Panc1 (cell line): ENCODE results near the gene IPMK. TPM values are rescaled to one million over a fixed set of nuclear protein-coding genes. Genes with fewer than 3 reads are reported as not detected.

Experiments used
- ATAC-seq: fragments of 200-7000 bp; cut with Tn5 transposase; 2 replicates; pipeline ENCODE4 v1.9.1; 2020; ENCODE audit warnings: mild to moderate bottlenecking, moderate library complexity
- BruUV-seq: library from RNA; stranded (reverse); fragments of 400-500 nt; replicated peaks from 2 replicates; lab custom pipeline; 2021; lab: Mats Ljungman, UMichigan
- CTCF ChIA-PET: fragments of 300-600 bp; sonication (Branson Sonifier 250); formaldehyde crosslinking; loops from one replicate; lab custom pipeline; 2022; ENCODE audit warnings: antibody characterized with exemption; lab: Charles Lee
- POLR2A ChIA-PET: fragments of 300-600 bp; sonication (Branson Sonifier 250); formaldehyde crosslinking; loops from one replicate; lab custom pipeline; 2022; ENCODE audit warnings: antibody characterized with exemption; lab: Charles Lee
- DNase-seq: peaks from one replicate; pipeline ENCODE4 v3.0.0-alpha.2; 2010; ENCODE audit warnings: low read depth, low spot score
- H3K27ac ChIP-seq: 2 replicates; pipeline ENCODE4 v1.5.1; 2011; ENCODE audit warnings: mild to moderate bottlenecking, low read length, inconsistent platforms
- H3K27me3 ChIP-seq: fragments of 200-500 bp; sonication (Bioruptor generic); 2 replicates; pipeline ENCODE4 v1.6.0; 2014; ENCODE audit warnings: low read length, inconsistent platforms; ENCODE audit not compliant: control insufficient read depth, insufficient read depth
- H3K36me3 ChIP-seq: fragments of 200-500 bp; sonication (Bioruptor generic); 2 replicates; pipeline ENCODE4 v1.5.1; 2014; ENCODE audit warnings: inconsistent platforms, mild to moderate bottlenecking, low read length, moderate library complexity; ENCODE audit not compliant: control insufficient read depth, insufficient read depth
- H3K4me1 ChIP-seq: 2 replicates; pipeline ENCODE4 v1.5.1; 2011; ENCODE audit warnings: inconsistent platforms, mild to moderate bottlenecking, low read length, moderate library complexity; ENCODE audit not compliant: control insufficient read depth, insufficient read depth
- H3K4me3 ChIP-seq, 2 experiments: 2 replicates each; pipeline ENCODE4 v1.5.1; 2011 to 2012; ENCODE audit warnings: low read depth in 2 of 2, low read length in 2 of 2, mild to moderate bottlenecking in 2 of 2, inconsistent platforms in 1 of 2, moderate library complexity in 1 of 2
- H3K9me3 ChIP-seq: fragments of 200-500 bp; sonication (Bioruptor generic); 2 replicates; pipeline ENCODE4 v1.5.1; 2014; ENCODE audit warnings: low read depth, mild to moderate bottlenecking, inconsistent platforms, low read length, moderate library complexity; ENCODE audit not compliant: control insufficient read depth, insufficient read depth
- CTCF ChIP-seq: fragments of 450-650 bp; IDR thresholded peaks from 2 replicates; pipeline ENCODE4 v1.5.1; 2017; ENCODE audit warnings: mild to moderate bottlenecking
- POLR2AphosphoS5 ChIP-seq: IDR thresholded peaks from 2 replicates; pipeline ENCODE4 v1.6.1; 2012; ENCODE audit warnings: mild to moderate bottlenecking, low read depth, low read length, moderate library complexity
- REST ChIP-seq, 2 experiments: IDR thresholded peaks; 2 replicates each; pipeline ENCODE4 v1.6.1; 2011 to 2012; ENCODE audit warnings: low read depth in 2 of 2, control low read depth in 1 of 2, low read length in 1 of 2, mild to moderate bottlenecking in 1 of 2, moderate library complexity in 1 of 2; ENCODE audit not compliant: insufficient read depth in 1 of 2
- SIN3A ChIP-seq: IDR thresholded peaks from 2 replicates; pipeline ENCODE4 v1.6.1; 2012; ENCODE audit warnings: low read depth, mild to moderate bottlenecking, low read length, moderate library complexity, borderline replicate concordance; ENCODE audit not compliant: insufficient read depth
- TCF7L2 ChIP-seq: IDR thresholded peaks from 2 replicates; pipeline ENCODE4 v1.6.1; 2011; ENCODE audit warnings: mild to moderate bottlenecking, low read depth, low read length, inconsistent platforms
- in situ Hi-C: cut with HindIII; loops from 2 replicates; pipeline ENCODE4 v1.10.0; 2016; ENCODE audit warnings: low sequenced_read_pairs, low pct_unique_long_range_greater_than_20kb
- intact Hi-C: fragments of 100-400 bp; cut with micrococcal nuclease; formaldehyde crosslinking; loops from one replicate; pipeline ENCODE4 v1.10.0; 2022; ENCODE audit not compliant: unreplicated experiment
- total RNA-seq: library from RNA; stranded (reverse); gene quantifications from one replicate; pipeline ENCODE4 v1.2.1, GENCODE V29; 2021; ENCODE audit not compliant: unreplicated experiment

The IPMK gene
- total RNA-seq, 1 experiment from 2014 or later, result 9.3 TPM

GRCh38 chr10:58220769-58221451 is 46.8 kb downstream of the IPMK start:
- no peak for TF ChIP-seq CTCF
- TF ChIP-seq SIN3A, result no peak
- TF ChIP-seq POLR2AphosphoS5, result no peak
- TF ChIP-seq REST (IDR thresholded peaks at IDR 0.05; ENCODE audit: insufficient read depth in 1 of 2, low read depth in 2 of 2, low read length in 1 of 2), result no peak
- TF ChIP-seq TCF7L2, result no peak
- ATAC-seq, result no peak
- ChIA-PET CTCF (no interaction called here), POLR2A (no interaction called here)
- intact Hi-C loops, result no loop called here
- Histone ChIP-seq H3K27ac (no peak overlapping the region), H3K27me3 (no peaks in the 10 kb centered on the region), H3K9me3 (no peaks in the 10 kb centered on the region), H3K36me3 (no peaks in the 10 kb centered on the region; the same call in 1 of the 2 replicates), H3K4me3 (no peak overlapping the region), H3K4me1 (no peaks in the 10 kb centered on the region)
- no peak for DNase-seq
- BruUV-seq, result no TSS peak
- in situ Hi-C loops, result no loop called here

- DNase-seq (no peak), ATAC-seq (no peak)
- Histone ChIP-seq H3K4me3 (no peak overlapping the region), H3K27ac (no peak overlapping the region), H3K27me3 (no peaks in the 10 kb centered on the region), H3K9me3 (no peaks in the 10 kb centered on the region), H3K4me1 (no peaks in the 10 kb centered on the region), H3K36me3 (no peaks in the 10 kb centered on the region; the same call in 1 of the 2 replicates)
- no TSS peak for BruUV-seq
- in situ Hi-C loops, result no loop called here
- intact Hi-C loops, result no loop called here
- no peak for TF ChIP-seq POLR2AphosphoS5
- no peak for TF ChIP-seq TCF7L2
- no peak for TF ChIP-seq CTCF
- no peak for TF ChIP-seq REST (IDR thresholded peaks at IDR 0.05; ENCODE audit: insufficient read depth in 1 of 2, low read depth in 2 of 2, low read length in 1 of 2)
- no peak for TF ChIP-seq SIN3A
- CTCF ChIA-PET, result no interaction called here
- POLR2A ChIA-PET, result no interaction called here
Observed at GRCh38 chr10:58219875-58220274, 47.8 kb downstream of the IPMK start.
